ENCODE measurements around the gene APBB2. TPM values are rescaled to one million over a fixed set of nuclear protein-coding genes. Genes with fewer than 3 reads are reported as not detected.
"Not testable (repeated sequence)": the region's sequence is repeated elsewhere in the genome, so short reads cannot be mapped to it uniquely, and the experiment has no call there.

Gene APBB2
- total RNA-seq, 1 donor from 2014 or later = 124 TPM

DNA sequence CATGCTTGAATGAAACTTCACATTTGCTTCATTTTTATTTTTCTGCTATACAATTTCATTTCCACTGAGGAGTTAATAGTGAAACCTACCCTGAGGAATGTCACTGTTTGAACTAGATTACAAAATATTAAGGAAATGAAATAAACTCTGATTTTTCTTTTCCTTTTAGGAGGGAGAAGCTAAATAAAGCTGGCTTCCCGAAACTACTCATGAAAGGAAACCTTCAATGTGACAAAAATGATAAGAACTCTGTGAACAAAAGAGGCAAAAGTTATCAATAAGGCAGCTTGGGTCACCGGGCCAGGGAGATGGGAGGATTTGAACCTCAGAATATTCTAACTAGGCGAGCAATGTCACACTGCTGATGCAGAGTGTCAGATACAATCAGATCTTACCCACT lies 185.2 kb downstream of the APBB2 start:
- no peak for DNase-seq (ENCODE audit: extremely low read depth, low read depth, low spot score)

GRCh38 chr4:41028392-41029076 lies 185.8 kb downstream of the APBB2 start:
- DNase-seq (ENCODE audit: extremely low read depth, low read depth, low spot score) = no peak

DNA sequence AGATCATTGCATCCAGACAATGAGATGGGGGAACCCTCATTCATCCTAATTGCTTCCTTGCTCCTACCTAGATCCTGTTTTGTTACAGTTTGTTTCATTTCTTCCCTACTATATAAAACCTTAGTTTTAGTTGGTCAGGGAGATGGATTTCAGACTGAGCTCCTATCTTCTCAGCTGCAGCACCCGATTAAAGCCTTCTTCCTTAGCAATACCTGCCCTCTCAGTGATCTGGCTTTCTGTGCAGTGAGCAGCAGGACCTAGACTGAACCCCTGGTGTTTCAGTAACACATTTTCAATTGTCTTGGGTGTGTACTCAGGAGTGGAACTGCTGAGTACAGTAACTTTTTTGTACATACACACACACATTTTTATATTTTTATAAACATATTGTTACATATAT lies 187.4 kb downstream of the APBB2 start:
- no peak for DNase-seq (ENCODE audit: extremely low read depth, low read depth, low spot score)

GRCh38 chr4:41025824-41026223 lies 188.5 kb downstream of the APBB2 start:
- no peak for DNase-seq (ENCODE audit: extremely low read depth, low read depth, low spot score)

DNA sequence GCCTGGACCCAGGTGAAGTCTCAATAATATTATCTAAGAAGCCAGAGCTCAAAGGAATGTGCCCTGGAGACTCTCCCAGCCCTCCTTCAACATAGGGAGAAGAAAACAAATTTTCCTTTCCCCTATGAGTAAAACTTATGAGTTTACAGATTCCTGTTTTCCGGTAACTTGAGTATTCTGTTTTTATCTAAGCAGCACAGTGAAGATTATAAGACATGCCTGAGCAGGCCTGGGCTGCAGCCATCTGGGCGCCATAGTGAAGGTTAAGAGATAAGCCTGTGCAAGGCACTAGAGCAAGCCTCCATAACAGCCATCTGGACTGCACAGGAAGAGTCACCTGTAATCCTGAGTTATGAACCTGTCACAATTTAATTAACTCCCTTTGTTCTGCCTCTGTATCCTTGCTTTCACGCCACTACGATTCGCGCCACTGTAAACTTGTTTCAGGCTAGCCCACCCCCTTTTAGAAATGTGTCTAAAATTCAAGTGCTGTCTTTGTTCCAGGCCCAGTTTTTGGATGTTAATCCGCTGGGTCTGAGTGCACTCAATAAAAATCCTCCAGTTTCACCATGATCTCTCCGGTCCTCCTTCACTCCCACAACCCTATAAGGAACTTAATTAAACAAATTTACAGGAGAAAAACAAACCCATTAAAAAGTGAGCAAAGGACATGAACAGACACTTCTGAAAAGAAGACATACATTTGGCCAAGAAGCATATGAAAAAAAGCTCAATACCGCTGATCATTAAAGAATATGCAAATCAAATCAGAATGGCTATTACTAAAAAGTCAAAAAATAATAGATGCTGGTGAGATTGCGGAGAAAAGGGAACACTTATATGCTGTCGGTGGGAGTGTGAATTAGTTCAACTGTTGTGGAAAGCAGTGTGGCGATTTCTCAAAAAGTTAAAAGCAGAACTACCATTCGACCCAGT lies 189.5 kb downstream of the APBB2 start:
- DNase-seq (ENCODE audit: extremely low read depth, low read depth, low spot score) = no peak

- no peak for DNase-seq (ENCODE audit: extremely low read depth, low read depth, low spot score)
Observed at GRCh38 chr4:41022116-41022515, 192.2 kb downstream of the APBB2 start.

- no peak for DNase-seq (ENCODE audit: extremely low read depth, low read depth, low spot score)
Observed at GRCh38 chr4:41015016-41015675, 199.2 kb downstream of the APBB2 start.

- no peak for DNase-seq (ENCODE audit: extremely low read depth, low read depth, low spot score)
Observed at GRCh38 chr4:41014158-41014557, 200.2 kb downstream of the APBB2 start.

- DNase-seq (ENCODE audit: extremely low read depth, low read depth, low spot score) = no peak
Observed at GRCh38 chr4:41013746-41014145, 200.6 kb downstream of the APBB2 start.

GRCh38 chr4:41012911-41013310 lies 201.4 kb downstream of the APBB2 start:
- no peak for DNase-seq (ENCODE audit: extremely low read depth, low read depth, low spot score)

DNA sequence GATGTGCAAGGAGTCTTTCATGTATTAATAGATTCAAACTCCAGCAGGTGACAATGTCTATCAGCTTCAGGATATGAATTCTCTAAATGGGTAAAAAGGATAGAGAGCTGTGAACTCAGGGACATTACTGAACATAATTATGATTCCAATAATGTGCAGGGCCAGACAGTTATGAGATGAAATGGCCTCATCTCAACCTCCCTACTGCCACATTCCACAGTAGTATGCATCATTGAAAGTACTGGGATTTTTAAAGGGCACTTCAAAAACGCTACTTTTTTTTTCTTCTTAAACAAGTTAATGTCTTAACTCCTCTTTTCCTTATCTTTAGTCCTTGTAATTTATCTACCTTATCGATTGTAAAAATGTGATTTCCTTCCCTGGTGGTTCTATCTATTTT lies 202.0 kb downstream of the APBB2 start:
- no peak for DNase-seq (ENCODE audit: extremely low read depth, low read depth, low spot score)

GRCh38 chr4:41009411-41009810 lies 204.9 kb downstream of the APBB2 start:
- no peak for DNase-seq (ENCODE audit: extremely low read depth, low read depth, low spot score)

DNA sequence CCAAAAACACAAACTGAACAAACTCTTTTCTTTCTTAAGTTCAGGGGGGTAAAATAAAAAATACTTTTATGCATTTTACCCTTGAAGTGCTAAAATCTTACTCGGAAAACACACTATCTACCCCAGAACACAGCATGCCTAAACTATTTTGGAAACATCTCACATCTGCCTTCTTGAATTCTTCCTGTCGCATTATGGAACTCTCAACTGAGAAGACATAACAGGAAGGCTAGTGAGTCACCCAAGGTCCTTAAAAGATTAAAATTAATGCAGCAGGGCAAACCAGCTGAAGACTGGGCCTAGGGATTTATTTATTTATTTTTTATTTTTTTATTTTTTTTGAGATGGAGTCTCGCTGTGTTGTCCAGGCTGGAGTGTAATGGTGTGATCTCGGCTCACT lies 208.2 kb downstream of the APBB2 start:
- no peak for DNase-seq (ENCODE audit: extremely low read depth, low read depth, low spot score)

DNA sequence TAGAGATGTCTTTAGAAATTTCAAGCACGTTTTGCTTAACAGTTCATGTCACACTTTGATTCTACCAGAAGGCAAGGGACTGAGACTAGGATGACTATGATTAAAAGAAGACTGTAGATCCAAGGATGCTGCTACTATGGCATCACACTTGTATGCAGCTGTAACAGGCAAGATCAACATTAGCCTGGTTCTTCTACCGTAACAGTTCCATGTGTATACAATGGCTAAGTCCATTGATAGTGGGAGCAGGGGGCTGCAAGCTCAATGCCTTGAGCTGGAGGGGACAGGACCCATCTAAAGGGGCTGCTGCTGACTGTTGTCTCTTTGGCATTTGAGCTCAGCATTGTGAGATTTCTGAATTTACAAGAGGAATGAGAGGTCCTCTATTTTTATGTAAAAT lies 212.0 kb downstream of the APBB2 start:
- no peak for DNase-seq (ENCODE audit: extremely low read depth, low read depth, low spot score)

GRCh38 chr4:41000356-41000755 lies 214.0 kb downstream of the APBB2 start:
- no peak for DNase-seq (ENCODE audit: extremely low read depth, low read depth, low spot score)

GRCh38 chr4:40998675-40999358 lies 215.5 kb downstream of the APBB2 start:
- DNase-seq (ENCODE audit: extremely low read depth, low read depth, low spot score) = no peak

- DNase-seq (ENCODE audit: extremely low read depth, low read depth, low spot score) = no peak
Observed at GRCh38 chr4:40995850-40996249, 218.5 kb downstream of the APBB2 start.

- not testable (repeated sequence) for DNase-seq (ENCODE audit: extremely low read depth, low read depth, low spot score)
Observed at GRCh38 chr4:40994321-40994720, 220.0 kb downstream of the APBB2 start.

DNA sequence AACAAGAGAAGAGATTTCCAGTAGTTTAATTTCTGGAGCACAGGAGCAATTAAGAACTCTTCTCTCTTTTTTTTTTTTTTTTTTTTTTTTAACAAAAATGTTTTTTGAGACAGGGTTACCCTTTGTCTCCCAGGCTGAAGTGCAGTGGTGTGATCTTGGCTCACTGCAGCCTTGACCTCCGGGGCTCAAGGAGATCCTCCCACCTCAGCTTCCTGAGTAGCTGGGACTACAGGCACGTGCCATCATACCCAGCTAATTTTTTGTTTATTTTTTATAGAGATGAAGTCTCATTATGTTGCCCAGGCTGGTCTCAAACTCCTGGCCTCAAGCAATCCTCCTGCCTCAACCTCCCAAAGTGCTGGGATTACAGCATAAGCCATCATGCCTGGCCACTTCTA lies 221.0 kb downstream of the APBB2 start:
- not testable (repeated sequence) for DNase-seq (ENCODE audit: extremely low read depth, low read depth, low spot score)

- peak; percentile 81 for DNase-seq (ENCODE audit: extremely low read depth, low read depth, low spot score)
Observed at GRCh38 chr4:40992472-40993295, 221.7 kb downstream of the APBB2 start.

All from glomerular endothelial cell (primary cell).